ENCODE results near the gene CAPN1. TPM values are rescaled to one million over a fixed set of nuclear protein-coding genes. Genes with fewer than 3 reads are reported as not detected.

CAPN1 gene
- total and polyA plus RNA-seq, 2 of the 13 experiments (the other 11 are each of a cell fraction or from before 2014, with no cell fraction given): 57.3 to 82.6 TPM

GRCh38 chr11:65134240-65134951, 47.3 kb upstream of the CAPN1 start, which contains the start of gene SYVN1 (continued):
- peak; percentile 90 for TF ChIP-seq ZBTB2 (CRISPR knock-in tag; IDR thresholded peaks at IDR 0.05; ENCODE audit: low read depth)
- peak; percentile 55; the same call in 1 of the 2 replicates for TF ChIP-seq ELF3 (CRISPR knock-in tag; IDR thresholded peaks at IDR 0.05)
- TF ChIP-seq ZNF207 (IDR thresholded peaks at IDR 0.05; ENCODE audit: borderline replicate concordance): no peak
- peak in 1 of 2 experiments; percentile 58; a peak in 2 of 4 replicates for TF ChIP-seq EP300 (IDR thresholded peaks at IDR 0.05; ENCODE audit: low read depth in 2 of 2, low read length in 2 of 2)
- TF ChIP-seq EP300 (CRISPR knock-in tag; IDR thresholded peaks at IDR 0.05; ENCODE audit: borderline replicate concordance): peak; percentile 34; the same call in 1 of the 2 replicates
- TF ChIP-seq SRY (CRISPR knock-in tag; IDR thresholded peaks at IDR 0.05): 0 out of 2 replicates have a peak, but pooled peaks have one; percentile 20
- TF ChIP-seq KDM2A (CRISPR knock-in tag; IDR thresholded peaks at IDR 0.05; ENCODE audit: borderline replicate concordance, low read depth): peak; percentile 85
- peak; percentile 59 for TF ChIP-seq E2F1 (CRISPR knock-in tag; IDR thresholded peaks at IDR 0.05)
- TF ChIP-seq RFX5 (IDR thresholded peaks at IDR 0.05; ENCODE audit: low read depth, low read length): peak; percentile 35; the same call in 1 of the 2 replicates
- TF ChIP-seq ZNF614 (CRISPR knock-in tag; IDR thresholded peaks at IDR 0.05; ENCODE audit: borderline replicate concordance): no peak
- TF ChIP-seq MED8 (CRISPR knock-in tag; IDR thresholded peaks at IDR 0.05; ENCODE audit: insufficient replicate concordance): peak; percentile 67
- TF ChIP-seq FOXK1 (CRISPR knock-in tag; IDR thresholded peaks at IDR 0.05; ENCODE audit: borderline replicate concordance, low read depth): peak; percentile 73; the same call in 1 of the 2 replicates
- TF ChIP-seq ARHGAP35 (CRISPR knock-in tag; IDR thresholded peaks at IDR 0.05; ENCODE audit: borderline replicate concordance): peak; percentile 73; the same call in 1 of the 2 replicates
- no peak for TF ChIP-seq NFKBIZ (CRISPR knock-in tag; IDR thresholded peaks at IDR 0.05)
- peak; percentile 73 for TF ChIP-seq RXRA (CRISPR knock-in tag; IDR thresholded peaks at IDR 0.05)
- peak; percentile 73 for TF ChIP-seq AGO2 (optimal IDR thresholded peaks at IDR 0.05; ENCODE audit: low read depth, low read length)
- peak; percentile 26; the same call in 1 of the 2 replicates for TF ChIP-seq ZNF777 (CRISPR knock-in tag; IDR thresholded peaks at IDR 0.05)
- TF ChIP-seq GABPA (IDR thresholded peaks at IDR 0.05; ENCODE audit: low read depth, low read length): peak; percentile 95
- TF ChIP-seq GABPA (CRISPR knock-in tag; IDR thresholded peaks at IDR 0.05; ENCODE audit: low read depth): peak; percentile 97
- TF ChIP-seq EEA1 (CRISPR knock-in tag; IDR thresholded peaks at IDR 0.05; ENCODE audit: borderline replicate concordance): no peak
- TF ChIP-seq ZNF17 (CRISPR knock-in tag; IDR thresholded peaks at IDR 0.05): no peak
- peak; percentile 92 for TF ChIP-seq ZNF136 (CRISPR knock-in tag; IDR thresholded peaks at IDR 0.05; ENCODE audit: low read depth)
- peak; percentile 61; the same call in 1 of the 2 replicates for TF ChIP-seq ZNF782 (CRISPR knock-in tag; IDR thresholded peaks at IDR 0.05; ENCODE audit: borderline replicate concordance)
- TF ChIP-seq ZNF772 (CRISPR knock-in tag; IDR thresholded peaks at IDR 0.05): peak; percentile 86; the same call in 1 of the 2 replicates
- no peak; the same call in 1 of the 2 replicates for TF ChIP-seq KMT2A (CRISPR knock-in tag; IDR thresholded peaks at IDR 0.05)
- peak; percentile 65; the same call in 1 of the 2 replicates for TF ChIP-seq ZBTB7A (CRISPR knock-in tag; IDR thresholded peaks at IDR 0.05)
- TF ChIP-seq NBN (conservative IDR thresholded peaks at IDR 0.05): no peak
- peak; percentile 39 for TF ChIP-seq FOXO1 (CRISPR knock-in tag; IDR thresholded peaks at IDR 0.05)
- TF ChIP-seq ZNF720 (CRISPR knock-in tag; IDR thresholded peaks at IDR 0.05): no peak
- peak; percentile 41; the same call in 1 of the 2 replicates for TF ChIP-seq TBX3 (IDR thresholded peaks at IDR 0.05; ENCODE audit: borderline replicate concordance)
- TF ChIP-seq HNRNPUL1 (IDR thresholded peaks at IDR 0.05; ENCODE audit: low read depth, low read length): no peak
